Tibial nerve (tissue), 4 donors: ENCODE results near the gene TMEM237. TPM values are rescaled to one million over a fixed set of nuclear protein-coding genes. Genes with fewer than 3 reads are reported as not detected.

Experiments
- DNase-seq, 2 donors: peaks; one replicate each; pipeline ENCODE4 v3.0.0-alpha.2; 2019; ENCODE audit warnings: low spot score in 2 of 2
- H3K27ac ChIP-seq, 4 donors: fragments of 200-600 bp; sonication (generic) in 3 of 4; one replicate each; pipeline ENCODE4 v1.5.1; 2017 to 2019; ENCODE audit warnings: mild to moderate bottlenecking in 1 of 4
- H3K27me3 ChIP-seq, 2 donors: fragments of 200-600 bp; sonication (generic) in 1 of 2; one replicate each; pipeline versions ENCODE4 v1.5.1 to v1.6.0; 2017 to 2019
- H3K36me3 ChIP-seq, 3 donors: fragments of 200-600 bp; sonication (generic); one replicate each; pipeline ENCODE4 v1.5.1; 2018 to 2019
- H3K4me1 ChIP-seq, 4 donors: fragments of 200-600 bp; sonication (generic) in 3 of 4; one replicate each; pipeline ENCODE4 v1.5.1; 2017 to 2019
- H3K4me3 ChIP-seq, 4 donors: fragments of 200-600 bp; sonication (generic) in 3 of 4; one replicate each; pipeline ENCODE4 v1.5.1; 2017 to 2019; ENCODE audit warnings: mild to moderate bottlenecking in 1 of 4, moderate library complexity in 1 of 4
- H3K9me3 ChIP-seq, 4 donors: fragments of 200-600 bp; sonication (generic) in 3 of 4; one replicate each; pipeline ENCODE4 v1.5.1; 2017 to 2019
- CTCF ChIP-seq, 5 experiments: fragments of 200-600 bp in 3 of 5; fragments of 450-650 bp in 2 of 5; sonication (generic) in 3 of 5; IDR thresholded peaks; one replicate each; pipeline ENCODE4 v1.5.1; 2016 to 2019; ENCODE audit warnings: antibody characterized with exemption in 5 of 5, mild to moderate bottlenecking in 3 of 5, moderate library complexity in 2 of 5
- EP300 ChIP-seq, 2 donors: sonication (generic); formaldehyde crosslinking; IDR thresholded peaks; one replicate each; pipeline ENCODE4 v1.6.1; 2017; ENCODE audit warnings: antibody characterized with exemption in 2 of 2, mild to moderate bottlenecking in 1 of 2
- POLR2A ChIP-seq, 2 donors: fragments of 450-650 bp; IDR thresholded peaks; one replicate each; pipeline ENCODE4 v1.6.1; 2017; ENCODE audit warnings: antibody characterized with exemption in 2 of 2, mild to moderate bottlenecking in 2 of 2, moderate library complexity in 2 of 2
- WGBS, 2 donors: methylation state at CpG; one replicate each; pipeline ENCODE4 v1.1.5; 2018; 5-methylcytosine and 5-hydroxymethylcytosine counted together
- total RNA-seq, 4 donors: library from RNA; depleted of rRNA; stranded (reverse); fragments of >200 nt; gene quantifications; one replicate each; pipeline ENCODE4 v1.1.0, GENCODE V29; 2016

Gene TMEM237
- total RNA-seq, 4 donors from 2014 or later: 7.2 to 32.1 (median 21.1) TPM

GRCh38 chr2:201664334-201664733 is 21.0 kb upstream of the TMEM237 start:
- WGBS, 2 donors: 77 to 83% methylated on average over 8 of the region's 8 CpGs
- Histone ChIP-seq H3K27ac (no peak overlapping the region), H3K36me3 (no peaks in the 10 kb centered on the region), H3K27me3 (no peaks in the 10 kb centered on the region), H3K4me1 (no peaks in the 10 kb centered on the region), H3K9me3 (no peaks in the 10 kb centered on the region), H3K4me3 (no peak overlapping the region)
- TF ChIP-seq CTCF (IDR thresholded peaks at IDR 0.05) (no peak), EP300 (IDR thresholded peaks at IDR 0.05) (no peak), POLR2A (IDR thresholded peaks at IDR 0.05) (no peak)
- DNase-seq: no peak

- 52 to 55% methylated on average over 5 of the region's 5 CpGs for WGBS, 2 donors
- Histone ChIP-seq H3K27me3 (no peaks in the 10 kb centered on the region), H3K27ac (no peak overlapping the region), H3K36me3 (no peaks in the 10 kb centered on the region), H3K4me1 (no peaks in the 10 kb centered on the region), H3K4me3 (no peak overlapping the region), H3K9me3 (no peaks in the 10 kb centered on the region)
- DNase-seq: no peak
- TF ChIP-seq EP300 (IDR thresholded peaks at IDR 0.05) (no peak), CTCF (IDR thresholded peaks at IDR 0.05) (no peak), POLR2A (IDR thresholded peaks at IDR 0.05) (no peak)
These were observed 18.1 kb upstream of the TMEM237 start for GRCh38 chr2:201661366-201661765.

GRCh38 chr2:201660293-201660895 is 17.1 kb upstream of the TMEM237 start:
- Histone ChIP-seq H3K4me1 (peaks cover 0 to under 1% (median 0%) of the 10 kb centered on the region in 4 donors), H3K4me3 (no peak overlapping the region), H3K27ac (no peak overlapping the region), H3K27me3 (no peaks in the 10 kb centered on the region), H3K9me3 (no peaks in the 10 kb centered on the region), H3K36me3 (no peaks in the 10 kb centered on the region)
- TF ChIP-seq EP300 (IDR thresholded peaks at IDR 0.05) (no peak), POLR2A (IDR thresholded peaks at IDR 0.05) (no peak), CTCF (IDR thresholded peaks at IDR 0.05) (no peak)
- 63 to 66% methylated on average over 5 of the region's 5 CpGs for WGBS, 2 donors
- no peak for DNase-seq

- no peak overlapping the region for H3K27ac ChIP-seq
- 73 to 76% methylated on average over 5 of the region's 5 CpGs for WGBS, 2 donors
- H3K4me3 ChIP-seq: no peak overlapping the region
- H3K9me3 ChIP-seq: no peaks in the 10 kb centered on the region
- TF ChIP-seq EP300 (IDR thresholded peaks at IDR 0.05) (no peak), POLR2A (IDR thresholded peaks at IDR 0.05) (no peak), CTCF (IDR thresholded peaks at IDR 0.05) (no peak)
- H3K4me1 ChIP-seq: peaks cover 0 to 19% (median 0%) of the 10 kb centered on the region in 4 donors
- no peak for DNase-seq
- H3K36me3 ChIP-seq: no peaks in the 10 kb centered on the region
- no peaks in the 10 kb centered on the region for H3K27me3 ChIP-seq
These were observed 13.4 kb upstream of the TMEM237 start for GRCh38 chr2:201656740-201657139.

- no peak overlapping the region for H3K27ac ChIP-seq
- WGBS, 2 donors: 94 to 97% methylated on average over 11 of the region's 11 CpGs
- no peaks in the 10 kb centered on the region for H3K27me3 ChIP-seq
- H3K4me3 ChIP-seq: no peak overlapping the region
- DNase-seq: no peak
- H3K9me3 ChIP-seq: no peaks in the 10 kb centered on the region
- peaks cover 0 to 19% (median 0%) of the 10 kb centered on the region in 4 donors for H3K4me1 ChIP-seq
- TF ChIP-seq CTCF (IDR thresholded peaks at IDR 0.05) (no peak), POLR2A (IDR thresholded peaks at IDR 0.05) (no peak), EP300 (IDR thresholded peaks at IDR 0.05) (no peak)
- no peaks in the 10 kb centered on the region for H3K36me3 ChIP-seq
These were observed 12.8 kb upstream of the TMEM237 start for GRCh38 chr2:201656102-201656501.
